CD8-positive, alpha-beta memory T cell (primary cell): ENCODE measurements around the gene CBFA2T2. TPM values are rescaled to one million over a fixed set of nuclear protein-coding genes. Genes with fewer than 3 reads are reported as not detected.
A peak's percentile ranks its signal among the peaks of the same experiment; 100 is the strongest.
"Not testable (repeated sequence)": the region's sequence is repeated elsewhere in the genome, so short reads cannot be mapped to it uniquely, and the experiment has no call there.

ENCODE experiments used
- CTCF ChIA-PET: fragments of 350-600 bp; sonication (Branson Sonifier 250); formaldehyde crosslinking; loops from one replicate; lab custom pipeline; 2021; ENCODE audit warnings: antibody characterized with exemption; lab: Charles Lee
- POLR2A ChIA-PET: fragments of 350-600 bp; sonication (Branson Sonifier 250); formaldehyde crosslinking; loops from one replicate; lab custom pipeline; 2021; ENCODE audit warnings: antibody characterized with exemption; lab: Charles Lee
- DNase-seq, 5 donors: peaks; one replicate each; pipeline versions ENCODE4 v3.0.0 to v3.0.0-alpha.2; 2020 to 2022; ENCODE audit warnings: mixed read lengths in 1 of 5
- H3K27ac ChIP-seq: one replicate; pipeline ENCODE4 v1.7.0; 2013; ENCODE audit warnings: low read depth, mild to moderate bottlenecking, low read length, moderate library complexity
- H3K27me3 ChIP-seq: 2 replicates; pipeline ENCODE4 v1.7.0; 2013; ENCODE audit warnings: low read length, mild to moderate bottlenecking; ENCODE audit not compliant: insufficient read depth, poor library complexity, severe bottlenecking
- H3K36me3 ChIP-seq: 2 replicates; pipeline ENCODE4 v1.7.0; 2013; ENCODE audit warnings: mild to moderate bottlenecking, low read length, moderate library complexity; ENCODE audit not compliant: insufficient read depth
- H3K4me1 ChIP-seq: 2 replicates; pipeline ENCODE4 v1.7.0; 2013; ENCODE audit warnings: mild to moderate bottlenecking, low read length, moderate library complexity; ENCODE audit not compliant: insufficient read depth
- H3K4me3 ChIP-seq: 2 replicates; pipeline ENCODE4 v1.7.0; 2013; ENCODE audit warnings: mild to moderate bottlenecking, low read length
- H3K9me3 ChIP-seq: 2 replicates; pipeline ENCODE4 v1.7.0; 2013; ENCODE audit warnings: mild to moderate bottlenecking, low read length
- H3K27ac Mint-ChIP-seq, 8 donors: one replicate each; pipeline ENCODE4 v1.8.0; 2020 to 2021; ENCODE audit warnings: mixed read lengths in 8 of 8, mild to moderate bottlenecking in 6 of 8, inconsistent platforms in 3 of 8, moderate library complexity in 3 of 8
- H3K27me3 Mint-ChIP-seq, 2 donors: one replicate each; pipeline ENCODE4 v1.8.0; 2020 to 2021; ENCODE audit warnings: mixed read lengths in 2 of 2, mild to moderate bottlenecking in 1 of 2, moderate library complexity in 1 of 2
- H3K36me3 Mint-ChIP-seq, 3 donors: one replicate each; pipeline ENCODE4 v1.8.0; 2020 to 2021; ENCODE audit warnings: mixed read lengths in 3 of 3, inconsistent platforms in 1 of 3, mild to moderate bottlenecking in 1 of 3
- H3K4me1 Mint-ChIP-seq, 3 donors: one replicate each; pipeline ENCODE4 v1.8.0; 2020 to 2021; ENCODE audit warnings: mixed read lengths in 3 of 3, inconsistent platforms in 1 of 3, mild to moderate bottlenecking in 1 of 3
- H3K4me3 Mint-ChIP-seq, 7 donors: one replicate each; pipeline ENCODE4 v1.8.0; 2020 to 2021; ENCODE audit warnings: mixed read lengths in 7 of 7, mild to moderate bottlenecking in 6 of 7, moderate library complexity in 4 of 7, inconsistent platforms in 2 of 7
- H3K9me3 Mint-ChIP-seq, 5 donors: one replicate each; pipeline ENCODE4 v1.8.0; 2020 to 2022; ENCODE audit warnings: mixed read lengths in 5 of 5, mild to moderate bottlenecking in 3 of 5, moderate library complexity in 2 of 5, inconsistent platforms in 1 of 5
- polyA plus RNA-seq: library from polyadenylated mRNA; unstranded; fragments of 300-500 nt; fragmentation: Illumina TruSeq; gene quantifications from one replicate; pipeline ENCODE4 v1.2.3, GENCODE V29; 2021
- total RNA-seq, 2 experiments: library from RNA; stranded (reverse); gene quantifications; one replicate each; pipeline ENCODE4 v1.2.3, GENCODE V29; 2021

Gene CBFA2T2
- total and polyA plus RNA-seq, 3 experiments from 2014 or later: 10.7 to 25.8 (median 11.9) TPM

GRCh38 chr20:33531885-33532284, 42.0 kb downstream of the CBFA2T2 start:
- H3K9me3 Mint-ChIP-seq: no peaks in the 10 kb centered on the region
- Histone ChIP-seq H3K9me3 (no peaks in the 10 kb centered on the region), H3K27ac (no peak overlapping the region), H3K36me3 (no peaks in the 10 kb centered on the region), H3K4me3 (no peak overlapping the region), H3K4me1 (no peaks in the 10 kb centered on the region), H3K27me3 (no peaks in the 10 kb centered on the region)
- H3K36me3 Mint-ChIP-seq: peaks cover 0 to 7% (median 3%) of the 10 kb centered on the region in 3 donors
- peak overlapping the region in 3 of 8 donors; percentile 2 to 15 (median 14) for H3K27ac Mint-ChIP-seq
- H3K4me1 Mint-ChIP-seq: peaks cover 22 to 40% (median 33%) of the 10 kb centered on the region in 3 donors
- CTCF ChIA-PET: interaction anchor here (1.2 kb wide), 1 partner anchor 11 kb away, joined by 3 read pairs; no protein-coding TSS in a partner anchor
- no peak for DNase-seq
- no peaks in the 10 kb centered on the region for H3K27me3 Mint-ChIP-seq
- no peak overlapping the region for H3K4me3 Mint-ChIP-seq
- POLR2A ChIA-PET: no interaction called here

- Histone ChIP-seq H3K36me3 (no peaks in the 10 kb centered on the region), H3K4me3 (no peak overlapping the region), H3K27ac (no peak overlapping the region), H3K4me1 (no peaks in the 10 kb centered on the region), H3K9me3 (no peaks in the 10 kb centered on the region), H3K27me3 (no peaks in the 10 kb centered on the region)
- Mint-ChIP-seq H3K36me3 (peaks cover 0 to 9% (median 6%) of the 10 kb centered on the region in 3 donors), H3K27me3 (no peaks in the 10 kb centered on the region), H3K4me3 (no peak overlapping the region), H3K4me1 (peaks cover 25 to 45% (median 37%) of the 10 kb centered on the region in 3 donors), H3K9me3 (no peaks in the 10 kb centered on the region), H3K27ac (peak overlapping the region in 4 of 8 donors; percentile 27 to 42 (median 36))
- ChIA-PET POLR2A (no interaction called here), CTCF (interaction anchor here (1.2 kb wide), 1 partner anchor 12 kb away, joined by 3 read pairs; no protein-coding TSS in a partner anchor)
- DNase-seq: no peak
These were observed 43.0 kb downstream of the CBFA2T2 start for GRCh38 chr20:33532753-33533459.

- H3K4me3 Mint-ChIP-seq, H3K27me3 Mint-ChIP-seq, DNase-seq, H3K27ac Mint-ChIP-seq, H3K27ac ChIP-seq, H3K36me3 ChIP-seq, H3K4me3 ChIP-seq, H3K36me3 Mint-ChIP-seq, CTCF ChIA-PET, H3K4me1 ChIP-seq, H3K9me3 Mint-ChIP-seq, H3K27me3 ChIP-seq, POLR2A ChIA-PET, H3K9me3 ChIP-seq: not testable (repeated sequence)
- H3K4me1 Mint-ChIP-seq: peaks cover 29 to 44% (median 43%) of the 10 kb centered on the region in 3 donors
These were observed 45.8 kb downstream of the CBFA2T2 start for GRCh38 chr20:33535717-33536116.

GRCh38 chr20:33537608-33538007, 47.7 kb downstream of the CBFA2T2 start:
- H3K4me3 Mint-ChIP-seq: no peak overlapping the region
- ChIA-PET CTCF (interaction anchor here (0.5 kb wide), 1 partner anchor 14 kb away, joined by 3 read pairs; no protein-coding TSS in a partner anchor), POLR2A (interaction anchor here (0.7 kb wide), 1 partner anchor 75 kb away, joined by 4 read pairs; no protein-coding TSS in a partner anchor)

GRCh38 chr20:33539129-33539528, 49.2 kb downstream of the CBFA2T2 start:
- no peak overlapping the region for H3K4me3 ChIP-seq
- H3K36me3 ChIP-seq: no peaks in the 10 kb centered on the region
- no peaks in the 10 kb centered on the region for H3K27me3 ChIP-seq
- Mint-ChIP-seq H3K36me3 (peaks cover 0 to 4% (median 4%) of the 10 kb centered on the region in 3 donors), H3K27me3 (no peaks in the 10 kb centered on the region), H3K27ac (peak overlapping the region in 3 of 8 donors; percentile 2 to 58 (median 26)), H3K4me3 (no peak overlapping the region), H3K4me1 (peaks cover 15 to 32% (median 25%) of the 10 kb centered on the region in 3 donors), H3K9me3 (no peaks in the 10 kb centered on the region)
- DNase-seq: no peak
- H3K9me3 ChIP-seq: no peaks in the 10 kb centered on the region
- no peak overlapping the region for H3K27ac ChIP-seq
- ChIA-PET CTCF (no interaction called here), POLR2A (no interaction called here)
- no peaks in the 10 kb centered on the region for H3K4me1 ChIP-seq

More at GRCh38 chr20:33537608-33538007, 47.7 kb downstream of the CBFA2T2 start:
- peaks cover 0 to 5% (median 4%) of the 10 kb centered on the region in 3 donors for H3K36me3 Mint-ChIP-seq
- no peaks in the 10 kb centered on the region for H3K9me3 Mint-ChIP-seq
- Histone ChIP-seq H3K36me3 (no peaks in the 10 kb centered on the region), H3K4me3 (no peak overlapping the region), H3K4me1 (no peaks in the 10 kb centered on the region), H3K27ac (no peak overlapping the region), H3K27me3 (no peaks in the 10 kb centered on the region), H3K9me3 (no peaks in the 10 kb centered on the region)
- H3K27me3 Mint-ChIP-seq: no peaks in the 10 kb centered on the region
- no peak for DNase-seq
- H3K27ac Mint-ChIP-seq: no peak overlapping the region
- H3K4me1 Mint-ChIP-seq: peaks cover 19 to 34% (median 26%) of the 10 kb centered on the region in 3 donors

- POLR2A ChIA-PET: no interaction called here
- no peak for DNase-seq
These were observed 50.5 kb downstream of the CBFA2T2 start for GRCh38 chr20:33540427-33540826.

GRCh38 chr20:33541074-33541473, 51.2 kb downstream of the CBFA2T2 start:
- Histone ChIP-seq H3K9me3 (no peaks in the 10 kb centered on the region), H3K4me1 (no peaks in the 10 kb centered on the region), H3K27me3 (no peaks in the 10 kb centered on the region), H3K4me3 (no peak overlapping the region), H3K27ac (no peak overlapping the region), H3K36me3 (no peaks in the 10 kb centered on the region)
- ChIA-PET CTCF (no interaction called here), POLR2A (no interaction called here)
- no peak for DNase-seq
- Mint-ChIP-seq H3K36me3 (peaks cover 0 to 5% (median 4%) of the 10 kb centered on the region in 3 donors), H3K9me3 (no peaks in the 10 kb centered on the region), H3K4me3 (no peak overlapping the region), H3K4me1 (peaks cover 15 to 41% (median 26%) of the 10 kb centered on the region in 3 donors), H3K27me3 (no peaks in the 10 kb centered on the region), H3K27ac (no peak overlapping the region)

More at GRCh38 chr20:33540427-33540826, 50.5 kb downstream of the CBFA2T2 start:
- Histone ChIP-seq H3K9me3 (no peaks in the 10 kb centered on the region), H3K27me3 (no peaks in the 10 kb centered on the region), H3K36me3 (no peaks in the 10 kb centered on the region), H3K27ac (no peak overlapping the region), H3K4me1 (no peaks in the 10 kb centered on the region), H3K4me3 (no peak overlapping the region)
- peaks cover 15 to 37% (median 26%) of the 10 kb centered on the region in 3 donors for H3K4me1 Mint-ChIP-seq
- H3K36me3 Mint-ChIP-seq: peaks cover 0 to 4% (median 4%) of the 10 kb centered on the region in 3 donors
- CTCF ChIA-PET: no interaction called here
- H3K27ac Mint-ChIP-seq: no peak overlapping the region
- no peaks in the 10 kb centered on the region for H3K27me3 Mint-ChIP-seq
- H3K9me3 Mint-ChIP-seq: no peaks in the 10 kb centered on the region
- H3K4me3 Mint-ChIP-seq: no peak overlapping the region

- no peaks in the 10 kb centered on the region for H3K9me3 ChIP-seq
- no peak for DNase-seq
- H3K27me3 ChIP-seq: no peaks in the 10 kb centered on the region
- Mint-ChIP-seq H3K9me3 (no peaks in the 10 kb centered on the region), H3K36me3 (peaks cover 0 to 5% (median 4%) of the 10 kb centered on the region in 3 donors), H3K4me3 (no peak overlapping the region), H3K27me3 (no peaks in the 10 kb centered on the region), H3K27ac (peak overlapping the region in 4 of 8 donors; percentile 6 to 59 (median 12)), H3K4me1 (peaks cover 15 to 41% (median 26%) of the 10 kb centered on the region in 3 donors)
- ChIA-PET CTCF (no interaction called here), POLR2A (no interaction called here)
- H3K4me3 ChIP-seq: no peak overlapping the region
- H3K27ac ChIP-seq: no peak overlapping the region
- no peaks in the 10 kb centered on the region for H3K4me1 ChIP-seq
- H3K36me3 ChIP-seq: no peaks in the 10 kb centered on the region
These were observed 51.9 kb downstream of the CBFA2T2 start for GRCh38 chr20:33541797-33542196.
